ENCODE results near the gene TXNDC2. TPM values are rescaled to one million over a fixed set of nuclear protein-coding genes. Genes with fewer than 3 reads are reported as not detected.

Gene TXNDC2
- total and polyA plus RNA-seq, 4 donors, result under 0.01 to 0.09 TPM; not detected in 2

GRCh38 chr18:9934274-9934673, 48.5 kb downstream of the TXNDC2 start (continued):
- TF ChIP-seq ZBTB33 (IDR thresholded peaks at IDR 0.05), result no peak

Small RNA genes lying within 50 kb of the gene (small RNA-seq; reads per million reads assigned to genes)
- gene RNA5SP449 (not detected), gene RNA5SP450 (not detected)

Other genes with a start within 250 kb of the TXNDC2 start
- gene RAB31, start 177.7 kb upstream of the TXNDC2 start, total RNA-seq, result 10 to 100 TPM in 1 of 2 donors, 1 to 10 TPM in 1; 7.9 to 11.6 TPM
- 10 to 100 TPM in 1 of 2 donors, 1 to 10 TPM in 1; 3.6 to 12.8 TPM for gene RAB31, start 177.7 kb upstream of the TXNDC2 start, polyA plus RNA-seq
- 100 to 1,000 TPM in 1 of 2 donors, 10 to 100 TPM in 1; 98.6 to 114 TPM for gene VAPA, start 28.0 kb downstream of the TXNDC2 start, total RNA-seq
- gene VAPA, start 28.0 kb downstream of the TXNDC2 start, polyA plus RNA-seq, result 10 to 100 TPM; 80.7 to 83.3 TPM

Data from liver (tissue), 6 donors.